GM12872 (cell line): Measurements from ENCODE around the gene TTC32.
A peak's percentile ranks its signal among the peaks of the same experiment; 100 is the strongest.

Experiments
- TF ChIP-seq, protein P1 (sequence below): IDR thresholded peaks from 3 replicates; pipeline ENCODE4 v1.5.1; 2011; ENCODE audit warnings: low read depth, mild to moderate bottlenecking, low read length, moderate library complexity; ENCODE audit not compliant: insufficient read depth

The TTC32 gene

GRCh38 chr2:19868701-19869580, 32.8 kb downstream of the TTC32 start:
- TF ChIP-seq, protein P1, sequence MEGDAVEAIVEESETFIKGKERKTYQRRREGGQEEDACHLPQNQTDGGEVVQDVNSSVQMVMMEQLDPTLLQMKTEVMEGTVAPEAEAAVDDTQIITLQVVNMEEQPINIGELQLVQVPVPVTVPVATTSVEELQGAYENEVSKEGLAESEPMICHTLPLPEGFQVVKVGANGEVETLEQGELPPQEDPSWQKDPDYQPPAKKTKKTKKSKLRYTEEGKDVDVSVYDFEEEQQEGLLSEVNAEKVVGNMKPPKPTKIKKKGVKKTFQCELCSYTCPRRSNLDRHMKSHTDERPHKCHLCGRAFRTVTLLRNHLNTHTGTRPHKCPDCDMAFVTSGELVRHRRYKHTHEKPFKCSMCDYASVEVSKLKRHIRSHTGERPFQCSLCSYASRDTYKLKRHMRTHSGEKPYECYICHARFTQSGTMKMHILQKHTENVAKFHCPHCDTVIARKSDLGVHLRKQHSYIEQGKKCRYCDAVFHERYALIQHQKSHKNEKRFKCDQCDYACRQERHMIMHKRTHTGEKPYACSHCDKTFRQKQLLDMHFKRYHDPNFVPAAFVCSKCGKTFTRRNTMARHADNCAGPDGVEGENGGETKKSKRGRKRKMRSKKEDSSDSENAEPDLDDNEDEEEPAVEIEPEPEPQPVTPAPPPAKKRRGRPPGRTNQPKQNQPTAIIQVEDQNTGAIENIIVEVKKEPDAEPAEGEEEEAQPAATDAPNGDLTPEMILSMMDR: no peak

GRCh38 chr2:19868224-19868623, 33.6 kb downstream of the TTC32 start:
- TF ChIP-seq, protein P1: no peak

GRCh38 chr2:19866771-19867170, 35.0 kb downstream of the TTC32 start:
- TF ChIP-seq, protein P1: no peak

DNA sequence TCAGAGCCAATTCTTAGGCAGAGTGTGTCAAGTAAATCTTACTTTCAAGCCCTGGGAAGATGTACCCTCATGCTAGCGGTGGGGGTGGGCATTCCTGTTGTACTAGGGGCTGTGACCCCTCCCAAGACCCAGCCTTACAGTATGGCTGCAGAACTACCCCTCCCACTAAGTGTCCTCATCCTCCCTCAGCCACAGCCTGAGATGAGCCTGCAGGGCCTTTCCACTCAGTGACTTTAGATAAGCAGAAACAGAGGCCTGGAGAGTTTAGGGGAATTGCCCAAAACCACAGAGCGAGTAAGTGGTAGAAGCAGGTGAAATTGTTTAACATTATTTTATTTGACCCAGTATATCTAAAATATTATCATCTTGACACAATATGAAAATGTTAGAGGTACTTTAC, 36.6 kb downstream of the TTC32 start:
- TF ChIP-seq, protein P1: no peak

DNA sequence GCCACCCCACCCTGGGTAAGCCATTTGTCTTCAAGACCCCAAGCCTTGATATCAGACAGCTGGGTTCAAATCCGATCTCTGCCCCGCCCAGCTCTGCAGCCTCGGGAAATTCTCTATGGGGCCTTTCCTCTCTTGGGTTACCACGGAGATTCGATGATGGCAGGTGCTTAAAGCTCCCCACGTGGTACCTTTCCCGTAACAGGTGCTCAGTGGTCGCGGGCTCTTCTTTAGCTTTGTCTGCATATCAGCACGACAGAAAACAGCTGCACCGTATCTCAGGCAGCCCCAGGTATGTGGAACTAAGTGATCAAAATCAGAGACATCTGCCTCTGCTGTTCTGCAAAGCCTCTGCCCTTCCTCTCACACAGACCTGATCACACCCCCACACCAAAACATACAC, 37.4 kb downstream of the TTC32 start:
- TF ChIP-seq, protein P1: no peak

- TF ChIP-seq, protein P1: peak; percentile 92
These were observed 38.3 kb downstream of the TTC32 start for GRCh38 chr2:19863303-19864041.

DNA sequence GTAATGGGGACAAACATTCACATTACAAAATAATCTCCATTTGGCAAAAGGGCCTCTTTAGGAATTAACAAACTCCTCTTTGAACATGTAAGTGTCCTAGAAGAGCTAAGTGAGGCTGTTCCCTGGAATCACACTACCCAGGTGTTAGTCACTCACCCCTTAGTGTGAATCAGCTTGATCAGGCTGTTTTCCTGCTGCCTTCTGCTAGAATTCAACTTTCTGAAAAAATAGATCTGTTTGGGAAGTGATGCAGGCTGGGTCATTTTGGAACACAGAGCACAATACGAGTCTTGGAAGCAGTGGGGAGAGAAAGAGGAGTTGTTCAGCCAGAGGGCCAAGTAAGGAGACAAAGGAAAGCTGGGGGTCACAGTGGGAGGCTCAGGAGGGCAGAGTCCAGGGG, 40.0 kb downstream of the TTC32 start:
- TF ChIP-seq, protein P1: no peak
